GM20000 (cell line): ENCODE data around the gene ATP2B2.

ENCODE experiments used
- DNase-seq: peaks from one replicate; pipeline ENCODE4 v3.0.0; 2012; ENCODE audit warnings: low spot score
- CTCF ChIP-seq: IDR thresholded peaks from 2 replicates; pipeline ENCODE4 v1.5.1; 2012; ENCODE audit warnings: mild to moderate bottlenecking, control low read depth; ENCODE audit errors: extremely low read depth, missing control alignments

Gene ATP2B2

GRCh38 chr3:10342781-10343180 lies 162.6 kb downstream of the ATP2B2 start:
- no peak for DNase-seq
- TF ChIP-seq CTCF, result no peak

GRCh38 chr3:10341901-10342398 lies 163.4 kb downstream of the ATP2B2 start:
- no peak for DNase-seq
- no peak for TF ChIP-seq CTCF

GRCh38 chr3:10340476-10340875 lies 164.9 kb downstream of the ATP2B2 start:
- no peak for TF ChIP-seq CTCF
- DNase-seq, result no peak

- DNase-seq, result no peak
These were observed 165.3 kb downstream of the ATP2B2 start for GRCh38 chr3:10340046-10340445.

DNA sequence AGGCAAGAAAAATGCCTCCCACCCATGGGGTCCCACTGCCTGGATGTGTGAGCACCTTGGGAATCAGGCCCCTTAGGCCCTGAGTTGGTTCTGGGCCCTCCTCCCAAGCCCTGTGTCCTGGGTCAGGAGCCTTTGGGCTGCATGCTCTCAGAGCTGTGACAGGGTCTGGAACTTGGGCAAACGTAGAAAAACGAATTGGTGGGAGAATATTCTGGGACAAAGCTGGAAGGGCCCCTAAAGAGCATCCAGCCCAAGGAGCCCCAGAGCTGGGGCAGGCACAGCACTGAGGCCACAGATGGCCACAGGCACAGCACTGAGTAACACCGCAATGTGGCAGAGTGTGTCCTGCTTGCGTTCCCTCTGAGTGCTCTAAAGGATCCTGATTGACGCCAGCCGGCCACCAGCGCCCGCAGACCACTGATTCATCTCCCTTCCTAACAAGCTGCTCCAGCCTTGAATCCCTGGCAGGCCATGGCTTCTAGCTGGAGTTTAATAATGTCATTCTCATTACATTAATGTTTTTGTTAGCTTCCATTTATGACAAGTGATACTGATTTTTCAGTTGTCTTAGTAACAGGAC lies 165.9 kb downstream of the ATP2B2 start:
- no peak for TF ChIP-seq CTCF
- no peak for DNase-seq

More at GRCh38 chr3:10340046-10340445, 165.3 kb downstream of the ATP2B2 start:
- TF ChIP-seq CTCF, result no peak

DNA sequence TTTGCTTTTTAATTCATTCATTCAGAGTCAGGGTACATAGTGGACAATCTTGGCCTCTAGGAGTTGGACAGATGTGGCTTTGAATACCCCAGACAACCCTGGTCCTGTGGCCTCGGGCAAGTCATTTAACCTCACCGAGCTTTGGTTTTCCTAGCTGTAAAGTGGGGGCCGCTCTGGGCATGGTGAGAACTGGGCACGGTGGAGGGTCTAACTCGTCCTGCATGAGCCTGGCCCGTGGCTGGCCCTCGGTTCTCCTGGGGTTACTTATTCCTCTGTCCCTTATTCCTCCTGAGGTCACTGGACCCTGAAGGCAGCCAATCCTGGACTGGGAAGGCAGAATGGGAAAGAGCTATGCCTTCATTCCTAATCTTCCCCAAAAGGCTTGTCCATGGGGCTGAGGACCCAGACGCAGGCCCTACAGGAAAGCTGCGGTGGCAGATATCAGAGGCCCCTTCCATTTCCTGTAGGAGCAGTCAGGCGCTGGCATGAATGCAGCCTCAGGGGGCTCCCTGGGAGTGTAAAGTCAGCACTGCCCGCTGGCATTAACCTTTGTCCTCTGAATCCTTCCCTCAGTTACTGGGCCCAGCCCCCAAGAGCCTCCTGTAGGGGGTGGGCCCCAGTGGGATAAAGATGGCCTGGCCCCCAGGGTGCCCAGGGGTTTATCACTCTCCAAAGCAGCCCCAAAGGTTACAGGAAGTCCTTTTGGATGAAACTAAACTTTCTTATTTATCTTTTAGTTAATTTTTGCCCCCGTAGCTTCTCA lies 166.6 kb downstream of the ATP2B2 start:
- DNase-seq, result no peak
- TF ChIP-seq CTCF, result no peak

GRCh38 chr3:10338164-10338470 lies 167.3 kb downstream of the ATP2B2 start:
- TF ChIP-seq CTCF, result no peak
- DNase-seq, result no peak
